Type B pancreatic cell (in vitro differentiated cells): ENCODE results near the gene DGKQ. TPM values are rescaled to one million over a fixed set of nuclear protein-coding genes. Genes with fewer than 3 reads are reported as not detected.

Experiments
- DNase-seq: peaks from one replicate; pipeline ENCODE4 v3.0.0; 2021; ENCODE audit warnings: mixed read lengths; ENCODE audit not compliant: unreplicated experiment; ENCODE audit errors: extremely low spot score
- H3K27ac Mint-ChIP-seq: 2 replicates; pipeline ENCODE4 v1.8.0; 2021; ENCODE audit warnings: mild to moderate bottlenecking, mixed read lengths
- H3K27me3 Mint-ChIP-seq: 2 replicates; pipeline ENCODE4 v1.8.0; 2021; ENCODE audit warnings: mixed read lengths
- H3K36me3 Mint-ChIP-seq: 2 replicates; pipeline ENCODE4 v1.8.0; 2021; ENCODE audit warnings: mixed read lengths
- H3K4me1 Mint-ChIP-seq: one replicate; pipeline ENCODE4 v1.8.0; 2021; ENCODE audit warnings: mixed read lengths; ENCODE audit not compliant: unreplicated experiment
- H3K4me3 Mint-ChIP-seq: 2 replicates; pipeline ENCODE4 v1.8.0; 2021; ENCODE audit warnings: mild to moderate bottlenecking, mixed read lengths
- H3K9me3 Mint-ChIP-seq: 2 replicates; pipeline ENCODE4 v1.8.0; 2021; ENCODE audit warnings: mixed read lengths
- total RNA-seq: library from RNA; stranded (reverse); gene quantifications from 2 replicates; pipeline ENCODE4 v1.2.1, GENCODE V29; 2021; ENCODE audit warnings: low replicate concordance
- TF ChIP-seq, protein P1 (sequence below): fragments of 200-600 bp; sonication (generic); conservative IDR thresholded peaks from 2 replicates; pipeline ENCODE4 v1.5.0; 2021; ENCODE audit warnings: antibody characterized with exemption, mild to moderate bottlenecking

DGKQ gene
- total RNA-seq, 1 donor from 2014 or later, result 17.0 TPM

- Mint-ChIP-seq H3K9me3 (no peaks in the 10 kb centered on the region), H3K4me3 (no peak overlapping the region), H3K27ac (no peak overlapping the region), H3K4me1 (no peaks in the 10 kb centered on the region), H3K27me3 (no peaks in the 10 kb centered on the region), H3K36me3 (no peaks in the 10 kb centered on the region)
- TF ChIP-seq, protein P1, sequence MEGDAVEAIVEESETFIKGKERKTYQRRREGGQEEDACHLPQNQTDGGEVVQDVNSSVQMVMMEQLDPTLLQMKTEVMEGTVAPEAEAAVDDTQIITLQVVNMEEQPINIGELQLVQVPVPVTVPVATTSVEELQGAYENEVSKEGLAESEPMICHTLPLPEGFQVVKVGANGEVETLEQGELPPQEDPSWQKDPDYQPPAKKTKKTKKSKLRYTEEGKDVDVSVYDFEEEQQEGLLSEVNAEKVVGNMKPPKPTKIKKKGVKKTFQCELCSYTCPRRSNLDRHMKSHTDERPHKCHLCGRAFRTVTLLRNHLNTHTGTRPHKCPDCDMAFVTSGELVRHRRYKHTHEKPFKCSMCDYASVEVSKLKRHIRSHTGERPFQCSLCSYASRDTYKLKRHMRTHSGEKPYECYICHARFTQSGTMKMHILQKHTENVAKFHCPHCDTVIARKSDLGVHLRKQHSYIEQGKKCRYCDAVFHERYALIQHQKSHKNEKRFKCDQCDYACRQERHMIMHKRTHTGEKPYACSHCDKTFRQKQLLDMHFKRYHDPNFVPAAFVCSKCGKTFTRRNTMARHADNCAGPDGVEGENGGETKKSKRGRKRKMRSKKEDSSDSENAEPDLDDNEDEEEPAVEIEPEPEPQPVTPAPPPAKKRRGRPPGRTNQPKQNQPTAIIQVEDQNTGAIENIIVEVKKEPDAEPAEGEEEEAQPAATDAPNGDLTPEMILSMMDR, result no peak
- DNase-seq, result no peak
These were observed 8.2 kb downstream of the DGKQ start for GRCh38 chr4:965048-965765.

GRCh38 chr4:964346-965025 is 8.9 kb downstream of the DGKQ start:
- Mint-ChIP-seq H3K36me3 (no peaks in the 10 kb centered on the region), H3K4me3 (no peak overlapping the region), H3K9me3 (no peaks in the 10 kb centered on the region), H3K27ac (no peak overlapping the region), H3K27me3 (no peaks in the 10 kb centered on the region), H3K4me1 (no peaks in the 10 kb centered on the region)
- DNase-seq, result no peak
- TF ChIP-seq, protein P1, result no peak

GRCh38 chr4:963276-964225 is 9.8 kb downstream of the DGKQ start:
- H3K27me3 Mint-ChIP-seq, result no peaks in the 10 kb centered on the region
- H3K4me1 Mint-ChIP-seq, result no peaks in the 10 kb centered on the region
- no peak for DNase-seq
- no peaks in the 10 kb centered on the region for H3K36me3 Mint-ChIP-seq
- H3K9me3 Mint-ChIP-seq, result no peaks in the 10 kb centered on the region
- TF ChIP-seq, protein P1, result no peak
- H3K27ac Mint-ChIP-seq, result no peak overlapping the region
- H3K4me3 Mint-ChIP-seq, result no peak overlapping the region

GRCh38 chr4:962231-963208 is 10.8 kb downstream of the DGKQ start:
- TF ChIP-seq, protein P1, result no peak
- Mint-ChIP-seq H3K36me3 (no peaks in the 10 kb centered on the region), H3K4me1 (no peaks in the 10 kb centered on the region), H3K9me3 (no peaks in the 10 kb centered on the region), H3K27ac (no peak overlapping the region), H3K4me3 (no peak overlapping the region), H3K27me3 (no peaks in the 10 kb centered on the region)
- DNase-seq, result no peak
